Measurements from ENCODE around the gene GDPD3.

Gene GDPD3

DNA sequence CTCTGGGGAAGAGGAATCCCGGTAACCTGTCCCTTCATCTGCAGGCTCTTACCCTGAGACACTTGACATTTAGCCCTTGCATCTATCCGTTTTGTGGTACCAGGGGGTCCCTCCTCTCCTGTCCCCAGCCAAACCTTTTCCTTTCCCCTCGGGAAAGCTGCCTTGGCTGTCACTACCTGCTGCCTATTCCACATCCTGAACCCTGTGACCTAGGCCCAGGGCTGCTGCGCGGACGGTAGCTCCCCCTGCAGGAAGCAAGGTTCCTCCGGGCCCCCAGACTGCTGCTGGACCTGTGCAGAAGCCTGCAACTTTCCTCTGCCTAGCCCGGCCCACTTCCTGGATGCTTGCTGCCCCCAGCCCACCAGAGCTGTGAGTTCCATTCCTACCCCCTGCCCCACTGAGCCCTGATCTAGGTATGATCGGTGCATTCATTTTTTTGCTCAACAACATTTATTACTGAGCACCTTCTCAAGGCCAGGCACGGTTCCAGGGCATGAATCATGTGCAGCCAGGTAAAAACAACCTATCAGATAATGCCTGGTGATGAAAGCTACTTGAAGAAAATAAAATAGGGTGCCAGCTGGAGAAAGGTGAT lies 58.3 kb downstream of the GDPD3 start:
- DNase-seq (ENCODE audit: low read depth): no peak

All from GM04503 (cell line).